Activated CD4-positive, alpha-beta T cell treated with anti-CD3 and anti-CD28 coated beads, Interleukin-2, amount 50 U/mL, for 24 hours (primary cell): Measurements from ENCODE around the gene XKR7.

Experiments used
- DNase-seq, 2 donors: peaks; one replicate each; pipeline ENCODE4 v3.0.0-alpha.2; 2020; ENCODE audit warnings: low read depth in 1 of 2, low spot score in 1 of 2

Gene XKR7

DNA sequence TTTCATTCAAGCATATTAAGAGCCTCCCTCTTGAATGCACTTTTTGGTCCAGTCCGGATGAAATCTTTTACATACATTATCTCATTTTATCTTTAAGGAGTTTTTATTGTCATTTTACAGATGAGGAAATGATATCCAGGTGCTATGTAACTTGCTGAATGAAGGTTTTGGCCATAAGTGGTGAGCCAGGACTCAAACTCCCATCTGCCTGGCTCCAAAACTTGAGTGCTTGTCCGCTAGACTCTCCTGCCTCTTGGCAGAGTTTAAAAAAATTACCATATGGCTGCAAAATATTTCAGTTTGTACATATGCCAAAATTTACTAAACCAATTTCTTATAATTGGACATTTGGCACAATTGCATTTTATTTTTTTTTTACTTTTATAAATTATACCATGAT lies 28.3 kb upstream of the XKR7 start:
- no peak for DNase-seq

- no peak for DNase-seq
Observed at GRCh38 chr20:31943052-31943471, 24.9 kb upstream of the XKR7 start.

DNA sequence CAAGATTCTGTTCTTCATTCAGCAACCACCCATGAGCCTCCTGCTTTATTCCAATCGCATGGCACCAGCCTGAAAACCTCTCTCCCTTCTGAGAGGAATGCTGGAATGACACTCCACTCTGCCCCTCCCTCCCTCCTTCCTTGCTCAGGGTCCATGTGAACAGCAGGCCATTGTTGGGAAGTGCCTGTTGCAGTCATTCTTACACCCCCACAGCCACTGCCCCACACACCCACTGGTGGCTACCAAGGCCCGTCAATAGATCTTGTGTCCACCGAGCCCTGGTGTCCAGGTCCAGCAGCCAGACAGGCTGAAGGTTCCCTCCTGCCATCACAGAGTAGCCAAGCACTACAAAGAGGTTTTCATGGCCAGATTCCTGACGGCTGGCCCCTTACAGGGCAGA lies 22.6 kb upstream of the XKR7 start:
- DNase-seq = no peak

- DNase-seq = no peak
Observed at GRCh38 chr20:31945785-31946184, 22.2 kb upstream of the XKR7 start.

GRCh38 chr20:31948008-31948407 lies 19.9 kb upstream of the XKR7 start:
- DNase-seq = no peak

- no peak for DNase-seq
Observed at GRCh38 chr20:31949877-31950646, 17.9 kb upstream of the XKR7 start.

DNA sequence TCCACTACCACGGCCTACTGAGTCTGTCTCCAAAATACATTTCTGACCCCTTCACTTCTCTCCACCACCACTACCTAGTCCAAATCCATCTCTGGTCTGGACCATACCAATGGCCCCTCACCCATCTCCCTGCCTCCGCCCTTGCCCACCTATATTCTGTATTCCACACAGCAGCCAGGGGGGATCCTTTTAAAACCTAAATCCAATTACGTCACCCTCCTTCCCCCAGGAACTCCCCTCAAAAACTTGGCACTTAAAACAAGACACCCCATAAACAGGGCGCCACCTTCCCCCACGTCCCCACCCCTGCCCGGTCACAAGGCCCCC lies 16.8 kb upstream of the XKR7 start:
- DNase-seq = no peak

DNA sequence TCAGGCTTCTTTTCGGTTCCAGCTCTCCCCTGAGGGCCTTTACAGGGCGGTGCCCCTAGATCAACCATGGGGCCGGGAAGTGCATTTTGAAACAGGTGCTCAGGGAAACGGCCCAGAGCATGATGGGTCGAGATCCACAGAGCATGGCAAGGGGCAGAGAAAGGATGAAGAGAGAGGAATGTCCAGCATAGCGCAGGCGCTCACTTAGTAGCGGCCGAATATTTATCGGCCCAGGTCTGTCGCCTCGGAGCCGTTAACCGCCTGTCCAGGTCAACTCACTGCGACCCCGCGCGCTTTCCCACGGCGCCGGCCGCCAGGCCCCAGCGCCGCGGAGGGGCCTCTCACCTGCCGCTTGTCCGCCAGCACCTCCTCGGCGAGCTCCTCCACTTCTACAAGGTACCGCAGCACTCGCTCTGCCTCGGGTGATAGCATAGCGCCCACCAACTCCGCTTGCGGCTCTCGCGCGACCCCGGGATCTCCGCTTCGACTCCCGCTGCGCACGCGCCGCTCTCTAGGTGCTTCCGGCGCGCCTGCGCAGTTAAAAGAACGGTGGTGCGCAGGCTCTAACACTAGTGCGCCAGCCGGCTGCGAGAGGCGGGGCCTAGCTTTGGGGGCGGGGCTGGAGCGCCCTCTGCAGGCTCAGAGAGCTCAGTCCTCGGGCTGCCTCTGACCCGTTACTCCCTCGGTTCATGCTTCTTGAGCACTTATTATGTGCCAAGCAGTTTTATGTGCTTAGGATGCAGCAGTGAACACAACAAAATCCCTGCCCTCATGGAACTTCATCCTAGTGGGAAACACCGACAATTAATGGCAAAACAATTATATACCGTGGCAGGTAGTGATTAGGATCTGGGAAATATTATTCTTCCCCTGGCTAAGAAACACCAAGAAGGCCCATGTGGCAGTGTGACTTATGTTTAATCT lies 16.2 kb upstream of the XKR7 start, which contains the start of gene PDRG1:
Gene PDRG1, minus strand, starts transcription at position 517 of the 924 bp plus-strand sequence. Its CDS starts 85 bp downstream, at position 432.
- DNase-seq = peak; percentile 94 to 96

GRCh38 chr20:31953556-31954148 lies 14.3 kb upstream of the XKR7 start:
- no peak for DNase-seq

DNA sequence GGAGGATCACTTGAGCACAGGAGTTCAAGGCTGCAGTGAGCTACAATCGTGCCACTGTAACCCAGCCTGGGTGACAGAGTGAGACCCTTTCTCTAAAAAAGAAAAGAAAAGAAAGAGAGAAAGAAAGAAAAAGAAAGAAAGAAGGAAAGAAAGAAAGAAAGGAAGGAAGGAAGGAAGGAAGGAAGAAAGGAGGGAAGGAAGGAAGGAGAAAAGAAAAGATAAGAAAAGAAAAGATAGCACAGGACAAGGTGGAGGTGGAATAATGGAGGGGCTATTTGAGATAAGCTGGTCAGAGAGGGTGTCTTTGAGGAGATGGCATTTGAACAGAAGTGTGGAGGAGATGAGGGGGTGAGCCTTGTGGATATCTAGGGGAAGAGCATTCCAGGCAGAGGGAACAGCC lies 13.5 kb upstream of the XKR7 start:
- no peak for DNase-seq

DNA sequence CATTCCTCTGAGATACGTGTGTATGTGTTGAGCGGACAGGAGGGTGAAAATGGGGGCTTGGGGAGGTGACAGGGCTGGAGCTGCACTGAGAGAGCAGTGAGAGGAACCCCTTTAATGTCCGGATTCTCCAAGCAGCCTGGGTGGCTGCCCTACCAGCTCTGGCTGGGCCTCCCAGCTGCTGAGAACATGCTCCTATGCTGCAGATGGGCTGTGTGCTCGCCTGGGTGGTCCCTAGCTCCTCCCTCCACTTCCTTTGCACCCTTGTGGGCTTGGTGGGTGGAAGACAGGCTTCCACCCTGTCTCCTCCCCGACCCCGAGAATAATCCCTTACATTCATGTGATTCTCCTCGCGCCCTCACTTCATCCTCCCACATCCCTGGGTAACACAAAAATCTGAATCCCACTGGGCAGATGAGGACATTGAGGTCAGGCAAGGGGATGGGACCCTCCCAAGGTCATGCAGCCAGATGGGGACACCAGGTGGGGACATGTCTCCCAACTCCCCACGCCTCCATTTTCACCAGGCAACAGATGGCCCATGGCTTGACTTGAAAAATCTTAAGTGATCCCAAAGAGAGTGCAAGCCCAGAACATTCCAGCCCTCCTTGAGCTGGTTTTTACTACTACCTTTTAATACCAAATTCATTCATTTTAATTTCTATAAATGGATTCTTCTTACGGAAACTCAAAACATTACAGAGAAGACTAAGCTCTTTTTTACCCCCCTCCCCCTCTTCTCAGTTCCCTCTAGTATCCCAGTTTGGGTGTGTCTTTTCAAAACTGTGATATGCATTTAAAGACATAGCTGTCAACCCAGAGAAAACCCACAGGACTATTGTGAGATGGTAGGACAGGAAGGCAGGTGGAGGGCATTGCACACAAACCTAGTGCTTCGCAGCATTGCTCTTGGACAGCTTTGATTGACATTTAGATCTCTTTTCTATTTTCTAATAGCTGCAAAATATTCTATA lies 11.1 kb upstream of the XKR7 start:
- no peak for DNase-seq

DNA sequence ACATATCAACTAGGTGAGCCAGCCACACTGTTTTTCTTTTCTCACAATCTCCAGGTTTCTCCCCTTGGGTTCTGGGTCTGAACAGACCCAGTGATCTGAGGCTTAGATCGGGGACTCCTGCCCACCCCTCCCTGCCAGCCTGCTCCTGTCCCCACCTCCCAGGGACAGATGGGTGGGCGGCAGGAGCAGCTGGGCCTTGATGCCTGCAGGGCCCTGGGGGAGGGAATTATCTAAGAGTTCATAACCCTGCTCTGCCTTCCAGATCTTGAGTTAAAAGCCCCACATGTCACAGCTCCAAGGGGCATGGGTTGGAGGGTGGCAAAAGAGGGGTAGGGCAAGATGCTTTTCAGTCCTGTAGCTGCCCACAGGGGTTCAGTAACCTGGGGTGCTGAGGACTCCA lies 5.2 kb upstream of the XKR7 start:
- DNase-seq = no peak

DNA sequence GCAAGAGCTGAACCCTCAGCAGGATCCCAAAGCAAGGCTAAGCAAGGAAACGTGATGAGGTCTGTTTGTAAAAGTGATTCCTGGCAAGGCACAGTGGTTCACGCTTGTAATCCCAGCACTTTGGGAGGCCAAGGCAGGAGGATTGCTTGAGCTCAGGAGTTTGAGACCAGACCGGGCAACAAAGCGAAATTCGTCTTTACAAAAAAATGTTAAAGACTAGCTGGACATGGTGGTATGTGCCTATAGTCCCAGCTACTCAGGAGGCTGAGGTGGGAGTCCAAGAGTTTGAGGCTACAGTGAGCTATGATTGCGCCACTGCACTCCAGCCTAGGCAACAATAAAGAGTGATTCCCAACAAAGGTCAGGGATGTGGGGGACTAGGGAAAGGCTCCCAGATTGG lies 4.1 kb upstream of the XKR7 start:
- DNase-seq = no peak

DNA sequence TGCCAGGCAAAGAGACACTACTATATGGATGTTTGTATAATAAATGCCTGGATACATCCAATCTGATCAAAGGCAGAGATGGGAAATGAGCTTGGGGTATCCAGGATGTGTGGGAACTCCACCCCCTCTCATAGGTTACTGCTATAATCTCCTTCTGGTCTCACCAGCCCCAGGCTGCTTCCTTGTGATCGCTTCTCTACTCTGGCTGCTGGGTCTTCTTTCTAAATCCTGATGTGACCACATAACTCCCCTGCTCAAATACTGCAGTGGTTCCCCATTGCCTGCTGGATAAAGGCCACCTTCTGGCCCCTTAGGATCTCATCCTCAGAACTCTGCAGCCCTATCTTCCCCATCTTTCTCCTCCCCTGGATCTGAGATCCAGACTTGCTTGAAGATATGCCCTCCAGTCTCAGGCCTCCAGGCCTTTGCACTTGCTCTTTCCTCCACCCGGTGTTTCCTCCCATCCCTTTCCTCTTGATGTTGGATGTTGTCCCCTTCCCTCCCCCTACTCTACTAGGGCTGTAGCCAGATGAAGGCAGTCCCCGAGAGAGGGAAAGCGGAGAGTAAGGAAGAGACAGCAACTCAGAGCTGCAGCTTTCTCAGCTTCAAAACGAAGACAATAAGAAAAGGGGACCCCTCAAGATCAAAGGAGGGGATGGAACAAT lies 828 bp upstream of the XKR7 start:
- DNase-seq = no peak

GRCh38 chr20:31968291-31969126 lies 558 bp downstream of the XKR7 start:
- peak; percentile 60 to 70 for DNase-seq

- no peak for DNase-seq
Observed at GRCh38 chr20:31969991-31970390, 2.0 kb downstream of the XKR7 start.

DNA sequence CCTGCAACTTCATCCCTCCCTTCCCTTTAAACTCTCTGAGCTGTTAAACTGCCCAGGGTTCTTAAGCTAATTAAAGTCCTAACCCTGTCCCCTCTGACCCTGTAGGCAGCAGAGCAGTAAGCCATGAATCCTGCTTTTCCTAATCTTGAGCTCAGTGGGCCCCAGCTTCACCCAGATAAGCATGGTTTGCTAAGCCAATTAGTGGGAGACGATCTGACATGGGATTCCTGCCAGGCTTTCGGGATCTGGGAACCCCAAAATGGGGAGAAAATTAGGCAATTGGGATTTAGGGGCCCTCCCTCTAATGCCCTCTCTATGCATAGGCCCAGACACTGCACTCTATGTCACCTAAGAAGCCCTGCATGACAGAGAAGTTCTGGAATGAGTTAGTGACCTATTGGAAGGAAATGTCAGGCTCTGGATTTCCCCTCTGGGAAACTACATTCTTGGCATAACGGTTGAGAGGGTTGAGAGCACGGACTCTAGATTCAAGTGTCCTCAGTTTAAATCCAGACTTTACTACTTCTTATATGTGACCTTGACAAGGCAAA lies 4.6 kb downstream of the XKR7 start:
- DNase-seq = no peak

- DNase-seq = no peak
Observed at GRCh38 chr20:31974296-31974695, 6.3 kb downstream of the XKR7 start.

DNA sequence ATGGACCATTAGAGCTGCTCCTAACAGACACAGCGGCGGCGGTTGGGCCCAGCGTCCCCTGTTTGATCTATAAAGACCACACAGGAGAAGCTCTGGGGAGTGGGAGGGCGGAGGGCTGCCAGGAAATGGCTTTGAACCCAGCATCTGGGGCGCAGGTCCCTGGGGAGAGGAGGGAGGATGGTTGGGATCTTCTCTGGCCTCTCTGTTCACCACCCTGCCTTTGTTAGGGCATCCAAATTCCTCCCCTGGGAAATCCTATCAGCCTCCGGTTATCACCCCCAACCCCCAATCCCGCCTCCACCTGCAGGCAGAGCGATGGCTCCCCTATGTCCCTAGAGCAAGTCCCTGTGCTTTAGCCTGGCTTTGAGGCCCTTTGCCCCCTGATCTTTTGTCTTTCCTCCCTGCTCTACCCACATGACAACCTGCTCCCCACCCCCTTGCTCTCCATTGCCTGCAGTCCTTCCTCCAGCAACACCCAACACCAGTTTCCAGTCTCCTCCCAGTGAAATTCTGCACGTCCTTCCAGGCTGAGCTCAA lies 7.1 kb downstream of the XKR7 start:
- DNase-seq = no peak
